ENCODE data around the gene HUS1.
A peak's percentile ranks its signal among the peaks of the same experiment; 100 is the strongest.
"Not testable (repeated sequence)": the region's sequence is repeated elsewhere in the genome, so short reads cannot be mapped to it uniquely, and the experiment has no call there.

HUS1 gene

DNA sequence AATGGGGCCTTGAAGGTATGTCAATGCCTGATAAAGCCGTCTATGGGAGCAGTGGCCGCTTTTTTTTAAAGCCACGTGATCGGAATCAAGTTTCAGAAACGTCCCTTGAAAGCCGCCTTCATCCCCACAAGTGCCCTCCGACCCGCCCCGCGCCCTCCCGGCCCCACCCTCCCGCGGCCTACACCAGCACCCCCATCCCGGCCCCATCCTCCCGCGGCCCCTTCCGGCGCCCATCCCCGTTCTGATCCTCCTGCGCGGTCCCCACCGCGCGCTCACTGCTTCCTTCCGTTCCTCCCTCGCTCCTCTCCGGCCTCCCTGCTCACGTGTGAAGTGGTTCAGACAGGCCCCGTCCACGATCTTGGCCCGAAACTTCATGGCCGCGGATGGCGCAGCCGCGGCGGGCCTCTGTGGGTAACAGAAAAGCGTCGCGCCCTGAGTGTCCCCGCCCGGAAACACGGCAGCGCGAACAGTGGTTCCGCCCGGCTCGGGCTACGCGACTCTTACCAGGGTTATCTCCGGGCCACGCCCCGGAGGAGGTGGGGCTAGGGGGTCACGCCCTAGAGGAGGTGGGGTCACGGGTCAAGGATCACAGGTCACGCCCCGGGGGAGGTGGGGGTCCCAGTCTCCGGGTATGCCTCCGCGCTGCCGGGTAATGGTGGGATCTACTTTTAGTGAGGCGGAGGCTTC is at the start of gene HUS1:
TSS of gene HUS1 (minus strand) at position 471 of the 687 bp plus-strand sequence. CDS start at position 375, 96 bp downstream.
- DNase-seq (ENCODE audit: low read depth, low spot score) = peak; percentile 37

DNA sequence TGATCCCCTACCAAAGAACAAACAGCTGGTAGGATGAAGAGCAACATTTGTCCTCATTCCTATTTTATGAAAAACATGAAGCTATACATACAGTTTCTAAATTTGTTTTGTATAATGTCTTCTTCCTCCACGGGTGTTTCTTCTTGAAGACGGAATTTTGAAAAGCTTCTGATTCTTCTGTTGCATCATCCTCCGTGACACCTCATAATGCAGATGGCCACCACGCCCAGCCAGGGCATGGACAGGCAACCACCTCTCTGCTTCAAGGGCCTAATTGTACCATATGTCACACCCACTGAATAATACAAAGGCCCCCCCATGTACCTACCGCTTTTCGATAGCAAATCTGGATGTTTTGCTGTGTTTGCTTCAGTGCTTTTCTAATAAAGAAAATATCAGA is 49.5 kb upstream of the HUS1 start, which contains the start of gene SUN3:
TSS of gene SUN3 (minus strand) at position 170 of the 400 bp plus-strand sequence. CDS start at position 1, 169 bp downstream.
- DNase-seq (ENCODE audit: low read depth, low spot score) = no peak

DNA sequence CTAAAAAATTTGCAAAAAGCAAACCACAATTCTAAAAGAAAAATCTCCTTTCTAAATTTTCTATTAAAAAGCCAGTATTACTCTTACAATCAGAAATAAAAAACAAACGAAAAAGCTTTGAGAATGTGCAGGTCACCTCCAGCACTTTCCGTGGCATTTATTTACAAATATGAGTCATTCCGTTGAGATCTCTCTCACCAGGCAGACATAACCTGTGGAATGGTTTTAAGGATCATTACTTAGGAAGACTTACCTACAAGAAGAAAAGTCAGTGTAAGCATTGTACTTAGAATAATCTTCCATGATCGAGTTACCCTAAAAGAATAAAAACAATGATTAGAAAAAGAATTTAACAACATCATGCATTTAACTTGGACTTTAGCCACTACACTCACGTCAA is 46.2 kb upstream of the HUS1 start:
- no peak for DNase-seq (ENCODE audit: low read depth, low spot score)

DNA sequence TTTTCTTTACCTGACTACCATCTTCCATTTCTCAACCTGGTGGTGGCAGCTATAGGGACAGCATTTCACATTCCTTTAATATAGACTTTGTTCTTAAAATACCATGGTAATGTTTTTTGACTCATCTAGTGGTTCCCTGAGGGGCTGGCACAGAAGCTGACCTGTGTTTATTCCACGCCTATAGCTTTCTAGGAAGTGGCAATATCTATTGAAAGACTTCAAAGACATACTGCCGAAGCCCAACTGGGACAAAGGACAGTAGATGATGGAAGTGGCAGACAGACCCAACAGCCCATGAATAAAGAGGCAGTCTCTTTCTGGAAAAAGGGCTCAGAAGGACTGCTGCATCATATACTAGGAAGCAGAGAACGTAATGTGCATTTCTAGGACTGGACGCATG is 38.3 kb upstream of the HUS1 start:
- DNase-seq (ENCODE audit: low read depth, low spot score) = no peak

DNA sequence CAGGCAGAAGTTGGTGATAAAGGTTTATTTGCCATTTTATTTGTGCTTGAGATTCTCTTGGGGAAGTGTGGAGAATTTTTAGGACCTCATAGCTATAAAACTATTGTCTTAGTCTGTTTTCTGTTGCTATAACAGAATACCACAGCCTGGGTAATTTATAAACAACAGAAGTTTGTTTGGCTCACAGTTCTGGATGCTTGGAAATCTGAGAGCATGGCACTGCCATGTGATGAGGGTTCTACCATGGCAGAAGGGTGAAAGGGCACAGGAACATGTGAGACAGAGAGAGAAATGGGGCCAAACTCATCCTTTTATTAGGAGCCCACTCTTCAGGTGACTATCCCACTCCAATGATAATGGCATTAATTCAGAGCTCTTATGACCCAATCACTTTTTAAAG is 37.2 kb upstream of the HUS1 start:
- DNase-seq (ENCODE audit: low read depth, low spot score) = no peak

DNA sequence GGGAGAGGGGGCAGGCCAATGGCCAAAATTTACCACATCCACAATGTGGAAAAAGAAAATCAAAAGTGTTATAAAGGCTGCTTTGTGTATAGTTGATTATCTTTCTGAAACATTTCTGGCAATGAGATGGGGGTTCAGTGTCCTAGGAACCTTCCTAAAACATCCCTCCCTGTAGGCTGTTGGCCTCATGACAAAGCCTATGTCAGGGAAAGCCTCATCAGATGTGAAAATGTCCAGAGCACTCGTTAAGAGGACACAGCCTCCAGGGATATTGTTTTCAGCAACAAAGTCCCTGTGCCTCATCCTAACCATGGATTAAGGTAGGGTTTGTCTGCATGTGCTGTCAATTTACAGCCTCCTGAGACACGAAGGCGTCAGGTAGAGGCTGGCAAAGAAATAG is 32.5 kb upstream of the HUS1 start:
- no peak for DNase-seq (ENCODE audit: low read depth, low spot score)

DNA sequence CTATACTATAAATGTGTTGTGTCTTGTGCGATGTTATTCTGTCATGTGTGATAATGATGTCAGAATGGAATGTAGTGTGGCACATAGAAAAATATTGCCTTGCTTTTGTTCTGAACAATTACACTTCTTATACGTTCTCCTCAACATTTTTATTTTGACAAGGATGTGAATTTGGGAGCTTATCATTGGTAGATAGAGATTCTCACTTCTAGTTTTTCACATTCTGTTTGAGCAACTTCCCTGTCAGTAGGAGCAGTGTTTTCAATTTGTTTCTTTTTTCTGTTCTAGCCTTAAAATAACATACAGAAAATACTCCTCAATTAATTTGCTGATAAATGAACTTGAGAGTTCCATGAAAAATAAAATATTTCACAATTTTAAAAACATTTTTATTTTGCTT is 31.9 kb upstream of the HUS1 start:
- no peak for DNase-seq (ENCODE audit: low read depth, low spot score)

DNA sequence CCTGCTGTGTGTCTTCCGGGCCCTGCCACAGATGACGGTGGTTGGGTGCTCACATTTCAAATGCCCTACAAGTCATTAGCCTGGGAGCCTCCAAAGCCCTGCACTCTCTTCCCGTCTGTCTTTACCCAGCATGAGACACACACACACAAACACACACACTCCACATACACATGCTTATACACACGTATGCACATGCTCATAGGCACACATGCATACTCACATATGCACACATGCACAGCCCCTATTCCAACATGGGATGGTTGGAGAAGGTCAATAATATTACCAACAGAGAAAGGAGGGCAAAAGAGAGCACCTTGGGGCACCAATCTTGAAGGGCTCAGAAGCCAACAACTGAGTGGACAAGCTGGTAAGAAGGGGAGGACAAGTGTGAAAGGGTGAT is 30.5 kb upstream of the HUS1 start:
- no peak for DNase-seq (ENCODE audit: low read depth, low spot score)

DNA sequence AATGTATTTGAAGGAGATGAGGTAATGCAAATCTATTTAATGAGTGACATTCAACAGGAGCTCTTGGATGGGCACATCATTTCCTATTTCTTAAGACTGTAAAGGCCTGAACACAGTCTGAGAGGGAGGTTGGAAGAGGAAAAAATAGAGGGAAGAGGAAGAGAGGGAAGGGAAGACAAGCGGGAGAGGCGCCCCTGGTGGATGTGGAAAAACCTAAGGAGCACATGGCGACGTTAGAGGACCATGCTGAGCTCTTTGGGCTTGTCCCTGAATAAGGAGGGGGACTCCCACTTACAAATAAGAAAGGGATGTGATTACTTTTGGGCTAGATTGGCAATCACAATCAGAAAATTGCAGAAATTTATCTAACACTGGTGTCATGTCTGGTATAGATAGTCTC is 29.8 kb upstream of the HUS1 start:
- no peak for DNase-seq (ENCODE audit: low read depth, low spot score)

DNA sequence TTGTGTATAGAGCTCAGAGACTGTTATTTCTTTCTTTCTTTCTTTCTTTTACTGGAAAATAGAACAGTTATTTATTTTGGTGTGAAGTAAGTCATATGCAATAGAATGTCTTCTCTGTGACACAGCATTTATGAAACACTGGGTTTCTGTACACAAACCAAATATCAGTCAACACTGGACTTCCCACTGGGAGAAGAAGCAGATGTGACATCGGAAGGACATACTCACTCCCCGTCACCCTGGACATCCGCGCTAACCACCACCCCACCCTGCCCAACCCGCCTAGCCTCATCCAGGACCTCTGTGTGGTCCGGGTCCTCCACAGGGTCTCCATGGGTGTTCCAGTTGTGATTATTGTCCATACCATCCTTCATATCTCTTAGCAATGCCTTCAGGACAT is 27.5 kb upstream of the HUS1 start:
- DNase-seq (ENCODE audit: low read depth, low spot score) = no peak

DNA sequence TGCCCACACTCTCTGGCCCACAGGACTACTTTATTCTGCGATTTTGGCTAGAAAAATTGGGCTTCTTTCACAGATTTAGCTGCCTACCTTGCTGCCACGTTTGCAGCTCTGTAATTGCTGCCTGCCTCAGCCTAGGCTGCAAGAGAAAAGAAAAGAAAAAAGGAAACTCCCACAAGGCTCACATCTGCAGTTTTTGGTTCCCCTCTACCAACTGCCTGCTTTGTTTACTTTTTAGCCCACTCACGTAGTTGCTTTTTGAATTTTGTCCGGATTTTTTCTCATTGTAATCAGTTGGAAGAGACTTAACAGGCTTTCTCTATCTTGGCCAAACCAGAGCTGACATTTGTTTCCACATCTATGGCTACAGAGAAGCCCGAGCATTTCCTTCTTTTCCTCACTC is 25.2 kb upstream of the HUS1 start:
- no peak for DNase-seq (ENCODE audit: low read depth, low spot score)

DNA sequence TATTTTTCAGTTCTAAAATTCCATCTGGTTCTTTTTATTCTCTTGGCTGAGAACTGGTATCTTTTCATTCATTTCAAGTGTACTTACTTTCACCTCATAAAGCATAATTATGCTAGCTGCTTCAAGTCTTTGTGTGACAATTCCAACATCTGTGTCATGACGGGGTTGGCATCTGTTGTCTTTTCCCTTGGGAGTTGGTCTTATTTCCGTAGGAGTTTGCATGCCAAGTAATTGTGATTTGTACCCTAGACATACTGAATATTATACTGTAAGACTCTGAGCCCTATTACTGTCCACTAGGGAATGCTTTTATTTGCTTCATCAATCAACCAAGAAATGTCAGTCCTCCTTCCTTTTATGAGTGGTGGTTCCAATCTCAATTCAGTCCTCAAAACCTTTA is 24.6 kb upstream of the HUS1 start:
- DNase-seq (ENCODE audit: low read depth, low spot score) = no peak

DNA sequence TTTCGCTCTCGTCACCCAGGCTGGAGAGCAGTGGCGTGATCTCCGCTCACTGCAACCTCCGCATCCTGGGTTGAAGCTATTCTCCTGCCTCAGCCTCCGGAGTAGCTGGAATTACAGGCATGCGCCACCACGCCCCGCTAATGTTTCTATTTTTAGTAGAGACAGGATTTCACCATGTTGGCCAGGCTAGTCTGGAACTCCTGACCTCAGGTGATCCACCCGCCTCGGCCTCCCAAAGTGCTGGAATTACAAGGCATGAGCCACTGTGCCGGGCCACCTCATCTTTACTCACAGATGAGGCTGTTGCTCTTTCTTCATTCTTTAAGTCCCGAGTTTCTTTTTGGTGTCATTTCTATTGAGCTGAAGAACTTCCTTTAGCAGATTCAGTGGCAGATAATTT is 20.7 kb upstream of the HUS1 start:
- DNase-seq (ENCODE audit: low read depth, low spot score) = not testable (repeated sequence)

DNA sequence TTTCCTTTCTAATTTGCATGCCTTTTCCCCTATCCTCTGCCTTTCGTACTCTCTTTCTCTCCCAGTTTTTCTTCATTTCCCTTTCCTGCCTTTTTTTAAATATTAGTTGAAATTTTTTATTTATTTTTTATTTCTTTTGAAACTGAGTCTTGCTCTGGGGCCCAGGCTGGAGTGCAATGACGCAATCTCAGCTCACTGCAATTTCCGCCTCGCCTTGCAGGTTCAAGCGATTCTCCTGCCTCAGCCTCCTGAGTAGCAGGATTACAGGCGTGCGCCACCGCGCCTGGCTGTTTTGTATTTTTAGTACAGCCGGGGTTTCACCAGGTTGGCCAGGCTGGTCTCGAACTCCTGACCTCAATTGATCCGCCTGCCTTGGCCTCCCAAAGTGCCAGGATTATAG is 20.0 kb upstream of the HUS1 start:
- no peak for DNase-seq (ENCODE audit: low read depth, low spot score)

DNA sequence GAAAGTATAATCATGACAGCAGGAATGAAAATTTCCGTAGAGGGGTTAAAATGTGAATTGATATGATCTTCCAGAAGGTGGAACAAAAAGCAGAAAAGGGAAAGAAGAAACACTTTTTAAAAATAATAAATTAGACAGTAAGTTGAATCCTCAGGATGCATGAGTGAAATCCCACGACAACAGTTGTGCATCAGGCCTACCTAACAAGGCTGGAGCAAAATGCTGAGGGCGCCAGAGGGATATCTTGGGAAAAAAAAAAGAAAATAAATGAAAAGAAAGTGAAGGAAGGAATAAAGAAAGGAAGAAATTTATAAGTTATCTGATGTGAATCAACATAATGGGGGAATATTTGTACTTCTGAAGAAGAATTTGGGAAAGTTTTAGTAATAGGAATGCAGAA is 13.0 kb upstream of the HUS1 start:
- DNase-seq (ENCODE audit: low read depth, low spot score) = no peak

DNA sequence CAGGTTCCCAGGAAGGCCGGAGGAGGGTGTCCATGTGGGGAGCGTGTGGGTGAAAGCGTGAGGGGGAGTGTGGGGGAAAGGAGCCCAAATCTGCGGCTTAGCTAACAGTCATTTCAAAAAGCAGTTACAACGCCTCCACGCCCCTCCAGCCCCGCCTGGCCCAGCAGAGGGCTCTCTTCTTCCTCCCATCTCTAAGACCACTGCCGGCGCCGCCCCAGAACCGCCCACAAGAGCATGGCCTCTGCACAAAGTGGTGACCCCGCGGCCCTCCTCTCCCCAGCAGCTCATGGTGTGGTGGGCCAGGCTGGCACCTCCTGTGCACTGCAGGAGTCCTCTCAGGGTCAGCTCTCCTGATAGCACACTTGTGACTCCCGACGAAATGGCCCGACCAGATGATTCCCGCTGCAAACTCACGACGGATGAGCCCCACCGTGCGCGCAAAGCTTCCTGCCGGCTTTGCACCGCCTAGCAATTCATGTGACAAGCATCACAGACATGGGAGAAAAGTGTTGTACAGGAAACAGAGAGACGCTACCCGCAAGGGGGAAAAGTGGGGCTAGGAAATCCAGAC is 12.4 kb upstream of the HUS1 start:
- peak; percentile 39 for DNase-seq (ENCODE audit: low read depth, low spot score)

DNA sequence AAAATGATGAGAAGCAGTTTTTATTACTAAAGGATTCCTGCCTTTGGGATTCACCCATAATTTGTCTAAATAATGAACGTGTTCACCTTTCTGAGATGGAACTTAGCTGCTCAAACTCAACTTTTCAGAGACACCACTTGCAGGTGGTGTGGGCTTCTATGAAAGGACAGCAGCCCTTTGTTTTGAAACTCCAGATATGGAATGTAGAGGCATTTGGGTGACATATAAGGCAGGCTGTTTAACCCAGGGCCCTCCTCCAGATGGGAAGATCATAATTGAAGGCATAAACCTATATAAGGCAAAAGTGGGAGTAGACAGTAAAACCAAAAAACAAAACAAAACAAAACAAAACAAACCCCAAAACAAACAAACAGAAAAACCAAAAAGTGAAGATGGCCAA is 11.9 kb upstream of the HUS1 start:
- no peak for DNase-seq (ENCODE audit: low read depth, low spot score)

DNA sequence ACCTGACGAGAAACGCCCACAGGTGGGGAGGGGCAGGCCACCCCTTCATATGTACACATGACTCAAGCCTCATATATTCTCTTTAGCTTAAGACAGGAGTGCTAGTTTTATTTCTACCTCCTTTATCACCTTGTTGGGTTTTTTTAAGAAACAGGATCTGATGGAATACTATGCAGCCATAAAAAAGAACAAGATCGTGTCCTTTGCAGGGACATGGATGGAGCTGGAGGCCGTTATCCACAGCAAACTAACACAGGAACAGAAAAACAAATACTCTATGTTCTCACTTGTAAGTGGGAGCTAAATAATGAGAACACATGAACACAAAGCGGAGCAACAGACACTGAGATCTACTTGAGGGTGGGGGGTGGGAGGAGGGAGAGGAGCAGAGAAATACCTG is 11.2 kb upstream of the HUS1 start:
- no peak for DNase-seq (ENCODE audit: low read depth, low spot score)

DNA sequence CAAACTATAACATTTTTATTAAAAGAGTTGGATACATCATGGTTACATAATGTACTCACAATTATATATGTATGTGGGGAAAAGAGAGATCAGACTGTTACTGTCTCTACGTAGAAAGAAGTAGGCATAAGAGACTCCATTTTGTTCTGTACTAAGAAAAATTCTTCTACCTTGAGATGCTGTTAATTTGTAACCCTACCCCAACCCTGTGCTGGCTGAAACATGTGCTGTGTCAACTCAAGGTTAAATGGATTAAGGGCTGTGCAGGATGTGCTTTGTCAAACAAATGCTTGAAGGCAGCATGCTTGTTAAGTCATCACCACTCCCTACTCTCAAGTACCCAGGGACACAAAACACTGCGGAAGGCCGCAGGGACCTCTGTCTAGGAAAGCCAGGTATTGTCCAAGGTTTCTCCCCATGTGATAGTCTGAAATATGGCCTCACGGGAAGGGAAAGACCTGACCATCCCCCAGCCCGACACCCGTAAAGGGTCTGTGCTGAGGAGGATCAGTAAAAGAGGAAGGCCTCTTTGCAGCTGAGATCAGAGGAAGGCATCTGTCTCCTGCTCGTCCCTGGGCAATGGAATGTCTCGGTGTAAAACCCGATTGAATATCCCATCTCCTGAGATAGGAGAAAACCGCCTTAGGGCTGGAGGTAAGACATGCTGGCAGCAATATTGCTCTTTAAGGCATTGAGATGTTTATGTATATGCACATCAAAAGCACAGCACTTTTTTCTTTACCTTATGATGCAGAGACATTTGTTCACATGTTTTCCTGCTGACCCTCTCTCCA is 10.4 kb upstream of the HUS1 start:
- DNase-seq (ENCODE audit: low read depth, low spot score) = not testable (repeated sequence)

DNA sequence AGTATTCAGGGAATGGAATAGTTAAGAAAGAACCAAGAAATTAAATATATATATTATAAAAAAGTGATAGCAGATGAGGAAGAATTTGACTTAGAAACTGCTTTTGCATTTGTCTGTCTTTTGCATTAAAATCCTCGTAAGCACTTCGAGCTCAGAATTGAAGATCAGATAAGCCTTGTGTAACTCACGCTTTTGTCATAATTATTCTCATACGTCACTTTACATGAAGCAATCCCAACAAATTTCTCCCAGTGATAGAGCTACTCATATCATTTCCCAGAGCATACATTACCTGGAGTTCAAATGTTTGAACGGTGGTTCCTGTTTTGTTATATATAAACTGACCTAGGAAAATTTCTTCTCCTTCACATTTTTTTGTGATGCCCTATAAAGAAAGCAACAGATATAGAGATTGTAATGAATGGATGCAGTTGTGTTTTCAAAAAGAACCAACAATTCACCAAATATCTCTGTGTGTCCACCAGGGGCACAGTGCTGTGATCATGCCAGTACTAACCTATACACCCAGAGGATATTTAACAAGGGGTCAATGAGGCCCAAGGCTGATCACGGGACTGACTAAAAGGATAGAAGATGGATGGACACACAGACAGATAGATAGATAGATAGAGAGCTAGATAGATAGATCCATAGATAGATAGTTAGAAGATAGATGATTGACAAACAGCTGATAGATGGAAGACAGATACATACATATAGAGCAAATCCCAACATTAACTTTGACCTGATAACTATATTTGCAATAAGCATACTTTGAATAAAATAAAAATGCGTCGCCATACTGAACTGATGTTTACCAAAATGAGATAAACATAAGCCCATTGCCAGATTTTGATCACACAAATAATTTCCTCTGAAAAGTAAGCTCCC is 9.3 kb upstream of the HUS1 start:
- no peak for DNase-seq (ENCODE audit: low read depth, low spot score)

DNA sequence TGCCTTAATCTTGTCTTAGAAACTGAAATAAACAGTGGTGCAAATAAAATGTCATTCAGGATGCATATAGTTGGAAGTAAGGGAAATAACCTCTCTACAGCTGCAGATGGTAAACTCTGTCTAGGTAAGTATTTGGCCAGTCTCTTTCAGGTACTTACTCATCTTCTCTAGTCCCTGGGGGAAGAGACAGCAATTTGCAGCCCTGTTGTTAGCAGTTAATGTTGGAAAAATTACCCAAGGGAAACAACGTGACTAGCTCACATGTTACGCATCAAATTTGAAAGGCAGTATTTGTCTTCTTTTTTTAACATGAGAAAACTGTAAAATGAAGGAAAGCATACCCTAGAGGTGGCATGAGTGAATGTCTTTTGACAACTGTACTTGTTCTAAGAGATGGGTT is 3.2 kb upstream of the HUS1 start:
- no peak for DNase-seq (ENCODE audit: low read depth, low spot score)

DNA sequence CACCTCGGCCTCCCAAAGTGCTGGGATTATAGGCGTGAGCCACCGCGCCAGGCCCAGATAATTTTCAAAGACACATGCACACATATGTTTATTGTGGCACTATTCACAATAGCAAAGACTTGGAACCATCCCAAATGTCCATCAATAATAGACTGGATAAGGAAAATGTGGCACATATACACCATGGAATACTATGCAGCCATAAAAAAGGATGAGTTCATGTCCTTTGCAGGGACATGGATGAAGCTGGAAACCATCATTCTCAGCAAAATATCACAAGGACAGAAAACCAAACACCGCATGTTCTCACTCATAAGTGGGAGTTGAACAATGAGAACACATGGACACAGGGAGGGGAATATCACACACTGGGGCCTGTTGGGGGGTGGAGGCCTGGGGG is 1.2 kb upstream of the HUS1 start:
- not testable (repeated sequence) for DNase-seq (ENCODE audit: low read depth, low spot score)

All from smooth muscle cell of the brain vasculature (primary cell).